ENCODE results near the gene S100P. TPM values are rescaled to one million over a fixed set of nuclear protein-coding genes. Genes with fewer than 3 reads are reported as not detected.
"Not testable (repeated sequence)": the region's sequence is repeated elsewhere in the genome, so short reads cannot be mapped to it uniquely, and the experiment has no call there.

Gene S100P
- polyA plus RNA-seq (ENCODE audit: insufficient read length): 0.67 TPM

- DNase-seq (ENCODE audit: low read depth): no peak
Measured at GRCh38 chr4:6693231-6694176, at the start of gene S100P. Gene S100P (plus strand): TSS chr4:6693878. CDS start chr4:6693933, 55 bp downstream.

- DNase-seq (ENCODE audit: low read depth): no peak
Measured at GRCh38 chr4:6644792-6645530, 48.7 kb upstream of the S100P start.

DNA sequence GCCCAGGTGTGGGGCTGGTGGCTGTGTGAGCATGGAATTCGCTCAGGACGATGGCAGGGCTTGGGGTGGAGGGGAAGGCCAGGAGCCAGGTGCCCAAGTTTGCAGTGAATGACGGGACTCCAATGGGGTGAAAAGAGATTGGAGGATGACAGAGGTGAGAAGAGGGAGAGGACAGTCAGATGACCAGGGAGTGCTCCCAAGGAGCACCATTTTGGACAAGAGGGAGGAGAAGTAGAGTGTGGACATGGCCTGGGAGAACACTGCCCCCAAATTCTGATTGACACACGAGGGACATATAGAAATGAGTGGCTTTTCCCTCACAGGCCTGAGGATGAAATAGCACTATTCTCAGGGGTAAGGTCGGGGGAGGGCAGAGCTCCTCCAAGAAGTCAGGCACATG is 46.5 kb upstream of the S100P start:
- no peak for DNase-seq (ENCODE audit: low read depth)

DNA sequence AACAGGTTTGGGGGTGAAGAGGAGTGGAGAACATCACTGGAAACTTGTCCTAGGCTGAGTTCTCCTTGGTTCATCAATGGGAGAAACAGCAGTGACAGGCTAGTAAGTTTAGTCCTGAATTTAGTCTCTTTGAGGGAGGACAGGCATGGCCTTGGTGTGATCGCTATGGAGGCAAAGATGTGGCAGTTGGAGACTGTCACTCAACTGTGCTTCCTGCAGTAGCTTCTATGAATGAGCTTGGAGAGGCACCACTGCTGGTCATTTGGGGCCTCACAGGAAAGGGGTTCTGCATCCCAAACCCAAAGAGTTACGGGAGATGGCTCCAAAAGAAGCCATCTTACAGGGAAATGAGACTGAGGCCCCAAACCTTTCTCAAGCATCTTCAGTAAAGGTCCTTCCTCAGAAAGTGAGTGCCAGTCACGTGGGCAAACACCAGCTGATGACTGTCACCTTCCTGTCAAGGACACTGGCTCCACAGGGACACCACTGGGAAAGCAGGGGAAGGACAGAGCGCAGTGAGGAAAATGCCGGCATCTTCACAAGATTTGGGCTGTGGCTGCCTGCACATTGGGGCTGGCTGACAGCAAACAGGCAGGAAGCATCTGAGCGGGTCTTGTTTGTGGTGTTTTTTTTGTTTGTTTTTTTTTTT is 46.0 kb upstream of the S100P start:
- no peak for DNase-seq (ENCODE audit: low read depth)

GRCh38 chr4:6649216-6649615 is 44.5 kb upstream of the S100P start:
- DNase-seq (ENCODE audit: low read depth): no peak

DNA sequence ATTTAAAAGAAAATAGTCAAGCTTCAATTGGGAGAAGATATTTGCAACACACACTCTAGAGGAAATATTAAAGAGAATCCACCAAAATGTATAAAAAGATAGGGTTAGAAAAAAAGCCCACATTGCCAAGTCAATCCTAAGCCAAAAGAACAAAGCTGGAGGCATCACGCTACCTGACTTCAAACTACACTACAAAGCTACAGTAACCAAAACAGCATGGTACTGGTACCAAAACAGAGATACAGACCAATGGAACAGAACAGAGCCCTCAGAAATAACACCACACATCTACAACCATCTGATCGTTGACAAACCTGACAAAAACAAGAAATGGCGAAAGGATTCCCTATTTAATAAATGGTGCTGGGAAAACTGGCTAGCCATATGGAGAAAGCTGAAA is 39.5 kb upstream of the S100P start:
- DNase-seq (ENCODE audit: low read depth): not testable (repeated sequence)

DNA sequence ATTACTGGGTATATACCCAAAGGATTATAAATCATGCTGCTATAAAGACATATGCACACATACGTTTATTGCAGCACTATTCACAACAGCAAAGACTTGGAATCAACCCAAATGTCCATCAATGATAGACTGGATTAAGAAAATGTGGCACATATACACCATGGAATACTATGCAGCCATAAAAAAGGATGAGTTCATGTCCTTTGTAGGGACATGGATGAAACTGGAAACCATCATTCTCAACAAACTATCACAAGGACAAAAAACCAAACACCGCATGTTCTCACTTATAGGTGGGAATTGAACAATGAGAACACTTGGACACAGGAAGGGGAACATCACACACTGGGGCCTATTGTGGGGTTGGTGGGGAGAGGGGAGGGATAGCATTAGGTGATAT is 38.4 kb upstream of the S100P start:
- not testable (repeated sequence) for DNase-seq (ENCODE audit: low read depth)

GRCh38 chr4:6655924-6656323 is 37.8 kb upstream of the S100P start:
- DNase-seq (ENCODE audit: low read depth): no peak

GRCh38 chr4:6657242-6658208 is 36.2 kb upstream of the S100P start:
- DNase-seq (ENCODE audit: low read depth): no peak

- no peak for DNase-seq (ENCODE audit: low read depth)
Measured at GRCh38 chr4:6658209-6658595, 35.5 kb upstream of the S100P start.

DNA sequence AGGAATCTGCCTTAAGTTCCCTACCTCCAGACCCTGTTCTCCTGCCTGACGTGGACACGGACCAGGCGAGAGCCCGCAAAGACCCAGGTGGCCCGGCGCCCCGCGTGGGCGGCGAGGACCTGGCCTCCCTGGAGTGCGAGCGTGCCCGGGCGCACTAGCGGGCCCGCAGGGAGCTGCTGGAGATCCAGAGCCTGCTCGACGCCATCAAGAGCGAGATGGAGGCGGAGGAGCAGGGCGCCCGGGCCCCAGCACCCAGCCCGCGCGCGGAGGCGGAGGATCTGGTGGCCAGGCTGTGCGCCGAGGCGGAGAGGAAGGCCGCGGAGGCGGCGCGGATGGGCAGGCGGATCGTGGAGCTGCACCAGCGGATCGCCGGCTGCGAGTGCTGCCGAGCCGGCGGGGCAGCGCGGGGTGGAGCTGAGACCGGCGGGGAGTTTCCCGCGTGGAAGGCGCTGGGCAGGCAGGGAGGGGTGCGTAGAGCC is 35.0 kb upstream of the S100P start:
- no peak for DNase-seq (ENCODE audit: low read depth)

DNA sequence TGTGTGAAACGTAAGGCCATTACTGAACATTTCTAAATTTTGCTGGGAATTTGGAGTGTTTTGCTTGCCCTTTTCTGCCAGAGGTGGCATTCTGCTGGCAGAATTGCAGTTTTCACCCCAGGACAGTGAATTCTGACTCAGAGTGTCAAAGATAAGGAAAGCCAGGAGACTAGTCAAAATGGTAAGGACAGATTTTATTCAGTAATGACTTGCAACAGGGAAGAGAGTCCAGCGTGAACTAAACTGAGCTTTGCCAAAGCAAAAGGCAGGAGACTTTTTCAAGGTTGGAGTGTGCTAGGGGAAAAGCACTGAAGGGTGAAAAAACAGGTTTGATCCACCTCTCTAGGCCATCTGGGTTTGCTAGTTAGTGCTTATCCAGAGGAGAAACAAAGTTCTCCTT is 33.8 kb upstream of the S100P start:
- no peak for DNase-seq (ENCODE audit: low read depth)

DNA sequence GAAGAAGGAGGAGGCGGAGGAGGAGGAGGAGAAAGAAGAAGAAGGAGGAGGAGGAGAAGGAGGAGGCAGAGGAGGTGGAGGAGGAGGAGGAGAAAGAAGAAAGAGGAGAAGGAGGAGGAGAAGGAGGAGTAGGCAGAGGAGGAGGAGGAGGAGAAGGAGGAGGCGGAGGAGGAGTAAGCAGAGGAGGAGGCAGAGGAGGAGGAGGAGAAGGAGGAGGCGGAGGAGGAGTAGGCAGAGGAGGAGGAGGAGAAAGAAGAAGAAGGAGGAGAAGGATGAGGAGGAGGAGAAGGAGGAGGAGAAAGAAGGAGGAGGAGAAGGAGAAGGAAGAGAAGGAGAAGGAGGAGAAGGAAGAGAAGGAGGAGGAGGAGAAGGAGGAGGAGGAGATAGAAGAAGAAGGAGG is 33.2 kb upstream of the S100P start:
- DNase-seq (ENCODE audit: low read depth): no peak

DNA sequence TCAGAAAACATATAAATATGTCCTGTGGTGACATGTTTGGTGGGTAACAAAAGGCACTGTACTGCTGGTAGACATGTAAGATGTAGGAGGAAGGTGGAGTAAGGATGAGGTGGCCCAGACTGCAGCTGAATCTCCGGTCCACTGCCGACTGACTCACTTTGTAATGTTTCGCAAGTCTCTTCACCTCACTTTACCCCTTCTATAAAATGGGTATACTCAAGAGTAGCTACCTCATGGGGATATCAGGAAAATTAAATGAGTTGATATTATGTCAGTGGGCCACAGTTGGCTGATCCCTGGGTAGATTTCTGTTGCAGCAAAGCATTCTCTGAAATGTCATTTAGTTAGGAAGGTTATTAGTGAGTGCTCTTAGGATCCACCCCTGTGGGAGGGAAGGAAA is 31.1 kb upstream of the S100P start:
- DNase-seq (ENCODE audit: low read depth): no peak

GRCh38 chr4:6663596-6664393 is 29.9 kb upstream of the S100P start:
- no peak for DNase-seq (ENCODE audit: low read depth)

DNA sequence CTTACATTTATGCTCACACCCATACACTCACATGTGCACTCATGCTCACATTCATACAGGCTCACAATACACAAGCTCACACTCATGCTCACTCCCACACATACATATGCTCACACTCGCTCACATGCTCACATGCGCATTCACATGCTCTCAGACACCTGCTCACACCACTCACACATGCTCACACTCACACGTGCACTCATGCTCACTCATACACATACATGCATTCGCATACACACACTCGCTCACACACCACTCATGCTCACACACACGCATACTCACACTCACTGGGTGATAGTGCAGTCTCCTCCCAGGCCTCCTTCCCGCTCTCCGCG is 28.4 kb upstream of the S100P start:
- no peak for DNase-seq (ENCODE audit: low read depth)

GRCh38 chr4:6668391-6668790 is 25.3 kb upstream of the S100P start:
- no peak for DNase-seq (ENCODE audit: low read depth)

GRCh38 chr4:6671648-6672047 is 22.0 kb upstream of the S100P start:
- DNase-seq (ENCODE audit: low read depth): no peak

GRCh38 chr4:6672131-6672530 is 21.5 kb upstream of the S100P start:
- DNase-seq (ENCODE audit: low read depth): no peak

DNA sequence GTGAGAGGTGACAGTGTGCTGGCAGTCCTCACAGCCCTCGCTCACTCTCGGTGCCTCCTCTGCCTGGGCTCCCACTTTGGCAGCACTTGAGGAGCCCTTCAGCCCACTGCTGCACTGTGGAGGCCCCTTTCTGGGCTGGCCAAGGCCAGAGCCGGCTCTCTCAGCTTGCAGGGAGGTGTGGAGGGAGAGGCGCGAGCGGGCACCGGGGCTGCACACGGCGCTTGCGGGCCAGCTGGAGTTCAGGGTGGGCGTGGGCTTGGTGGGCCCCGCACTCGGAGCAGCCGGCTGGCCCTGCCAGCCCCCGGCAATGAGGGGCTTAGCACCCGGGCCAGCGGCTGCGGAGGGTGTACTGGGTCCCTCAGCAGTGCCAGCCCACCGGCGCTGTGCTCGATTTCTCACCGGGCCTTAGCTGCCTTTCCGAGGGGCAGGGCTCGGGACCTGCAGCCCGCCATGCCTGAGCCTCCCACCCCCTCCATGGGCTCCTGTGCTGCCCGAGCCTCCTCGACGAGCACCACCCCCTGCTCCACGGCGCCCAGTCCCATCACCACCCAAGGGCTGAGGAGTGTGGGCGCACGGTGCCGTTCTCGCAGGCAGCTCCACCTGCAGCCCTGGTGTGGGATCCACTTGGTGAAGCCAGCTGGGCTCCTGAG is 21.0 kb upstream of the S100P start:
- DNase-seq (ENCODE audit: low read depth): not testable (repeated sequence)

All from forelimb muscle (tissue), 1 donor.